ENCODE results near the gene TIAM1. TPM values are rescaled to one million over a fixed set of nuclear protein-coding genes. Genes with fewer than 3 reads are reported as not detected.

Gene TIAM1
- total RNA-seq, 1 experiment from 2014 or later: 22.5 TPM

- Histone ChIP-seq H3K9me3 (ENCODE audit: insufficient read depth, low read depth) (no peaks in the 10 kb centered on the region), H3K9me2 (ENCODE audit: insufficient read depth) (no peaks in the 10 kb centered on the region), H3K27ac (peak overlapping the region; percentile 82), H3K4me1 (replicated peaks; ENCODE audit: insufficient read depth) (peaks cover 24% of the 10 kb centered on the region), H3K36me3 (ENCODE audit: low read depth) (no peaks in the 10 kb centered on the region), H3F3A (ENCODE audit: insufficient read depth, low read depth) (peaks cover 20% of the 10 kb centered on the region), H3K79me2 (ENCODE audit: low read depth) (no peaks in the 10 kb centered on the region), H3K4me3 (no peak overlapping the region), H3K4me2 (no peak overlapping the region), H4K20me1 (ENCODE audit: insufficient read depth) (no peaks in the 10 kb centered on the region; the same call in 1 of the 2 replicates), H2AFZ (no peak overlapping the region), H3K27me3 (ENCODE audit: insufficient read depth, low read depth) (no peaks in the 10 kb centered on the region)
- ChIA-PET POLR2A (ENCODE audit: unreplicated experiment) (no interaction called here), CTCF (no interaction called here)
- TF ChIP-seq CTCF (conservative IDR thresholded peaks at IDR 0.05): no peak
- no peak for TF ChIP-seq EZH2 (IDR thresholded peaks at IDR 0.05; ENCODE audit: low read depth)
- intact Hi-C loops (cut with micrococcal nuclease; ENCODE audit: unreplicated experiment): no loop called here
- no peak for DNase-seq
- BruUV-seq (replicated peaks): no TSS peak
Measured at GRCh38 chr21:31220575-31220974, 123.5 kb downstream of the TIAM1 start.

- Histone ChIP-seq H2AFZ (no peak overlapping the region), H3K4me3 (peak overlapping the region; percentile 6; the same call in 1 of the 2 replicates), H3K79me2 (ENCODE audit: low read depth) (no peaks in the 10 kb centered on the region), H3K9me3 (ENCODE audit: insufficient read depth, low read depth) (no peaks in the 10 kb centered on the region), H3K4me1 (replicated peaks; ENCODE audit: insufficient read depth) (peaks cover 24% of the 10 kb centered on the region), H3K36me3 (ENCODE audit: low read depth) (no peaks in the 10 kb centered on the region), H3K4me2 (peak overlapping the region; percentile 63), H3K9me2 (ENCODE audit: insufficient read depth) (no peaks in the 10 kb centered on the region), H4K20me1 (ENCODE audit: insufficient read depth) (no peaks in the 10 kb centered on the region; the same call in 1 of the 2 replicates), H3F3A (ENCODE audit: insufficient read depth, low read depth) (peaks cover 20% of the 10 kb centered on the region), H3K27ac (peak overlapping the region; percentile 82), H3K27me3 (ENCODE audit: insufficient read depth, low read depth) (no peaks in the 10 kb centered on the region)
- ChIA-PET CTCF (no interaction called here), POLR2A (ENCODE audit: unreplicated experiment) (no interaction called here)
- DNase-seq: peak; percentile 69 to 89
- no peak for TF ChIP-seq EZH2 (IDR thresholded peaks at IDR 0.05; ENCODE audit: low read depth)
- no peak for TF ChIP-seq CTCF (conservative IDR thresholded peaks at IDR 0.05)
- BruUV-seq (replicated peaks): no TSS peak
- intact Hi-C loops (cut with micrococcal nuclease; ENCODE audit: unreplicated experiment): loop anchor here (1.0 to 5.0 kb wide), 4 partner anchors 124 to 363 kb away; no protein-coding TSS in a partner anchor
Measured at GRCh38 chr21:31218830-31219608, 125.0 kb downstream of the TIAM1 start.

GRCh38 chr21:31216206-31216605, 127.9 kb downstream of the TIAM1 start:
- H3K27me3 ChIP-seq (ENCODE audit: insufficient read depth, low read depth): no peaks in the 10 kb centered on the region
- peaks cover 24% of the 10 kb centered on the region for H3K4me1 ChIP-seq (replicated peaks; ENCODE audit: insufficient read depth)
- intact Hi-C loops (cut with micrococcal nuclease; ENCODE audit: unreplicated experiment): loop anchor here (5.0 kb wide), 2 partner anchors 286 to 366 kb away; no protein-coding TSS in a partner anchor
- H3K4me2 ChIP-seq: no peak overlapping the region
- no peak for DNase-seq
- no peaks in the 10 kb centered on the region for H3K79me2 ChIP-seq (ENCODE audit: low read depth)
- H2AFZ ChIP-seq: no peak overlapping the region
- no peaks in the 10 kb centered on the region; the same call in 1 of the 2 replicates for H4K20me1 ChIP-seq (ENCODE audit: insufficient read depth)
- H3K9me3 ChIP-seq (ENCODE audit: insufficient read depth, low read depth): no peaks in the 10 kb centered on the region
- H3F3A ChIP-seq (ENCODE audit: insufficient read depth, low read depth): peaks cover 16% of the 10 kb centered on the region
- BruUV-seq (replicated peaks): no TSS peak
- no peaks in the 10 kb centered on the region for H3K9me2 ChIP-seq (ENCODE audit: insufficient read depth)
- H3K27ac ChIP-seq: no peak overlapping the region
- TF ChIP-seq EZH2 (IDR thresholded peaks at IDR 0.05; ENCODE audit: low read depth) (no peak), CTCF (conservative IDR thresholded peaks at IDR 0.05) (no peak)
- CTCF ChIA-PET: no interaction called here
- no peaks in the 10 kb centered on the region for H3K36me3 ChIP-seq (ENCODE audit: low read depth)
- H3K4me3 ChIP-seq: no peak overlapping the region
- POLR2A ChIA-PET (ENCODE audit: unreplicated experiment): no interaction called here

All from PC-9 (cell line).